HAP-1 (cell line): ENCODE data around the gene TIAM1.

Experiments used
- DNase-seq, 2 experiments: peaks; one replicate each; pipeline ENCODE4 v3.0.0-alpha.2; 2016 to 2020; ENCODE audit warnings: low spot score in 2 of 2
- H3K27me3 ChIP-seq: fragments of 250-450 bp; sonication (Bioruptor Pico); 2 replicates; pipeline ENCODE4 v1.5.1; 2020; ENCODE audit warnings: low read depth, mild to moderate bottlenecking, moderate library complexity
- H3K36me3 ChIP-seq: fragments of 250-450 bp; sonication (Bioruptor Pico); replicated peaks from 2 replicates; pipeline ENCODE4 v1.5.1; 2020; ENCODE audit warnings: mild to moderate bottlenecking
- H3K4me1 ChIP-seq: fragments of 250-450 bp; sonication (Bioruptor Pico); 2 replicates; pipeline ENCODE4 v1.5.1; 2020; ENCODE audit warnings: mild to moderate bottlenecking
- H3K4me3 ChIP-seq: fragments of 250-450 bp; sonication (Bioruptor Pico); 2 replicates; pipeline ENCODE4 v1.5.1; 2020; ENCODE audit warnings: mild to moderate bottlenecking, moderate library complexity
- H3K9me3 ChIP-seq: fragments of 250-450 bp; sonication (Bioruptor Pico); 2 replicates; pipeline ENCODE4 v1.5.1; 2020; ENCODE audit warnings: mild to moderate bottlenecking, moderate library complexity
- in situ Hi-C: fragments of 300-500 bp; cut with MboI; formaldehyde crosslinking; loops from 3 replicates; pipeline ENCODE4 v1.14.3; 2020; ENCODE audit warnings: low sequenced_read_pairs, inconsistent platforms, mixed read lengths

Gene TIAM1

GRCh38 chr21:31257265-31257664 is 86.8 kb downstream of the TIAM1 start:
- no peak overlapping the region for H3K4me3 ChIP-seq
- H3K4me1 ChIP-seq: no peaks in the 10 kb centered on the region
- no peaks in the 10 kb centered on the region for H3K27me3 ChIP-seq
- no peaks in the 10 kb centered on the region; the same call in 1 of the 2 replicates for H3K9me3 ChIP-seq
- no peaks in the 10 kb centered on the region for H3K36me3 ChIP-seq
- no peak for DNase-seq
- in situ Hi-C loops: no loop called here

- H3K27me3 ChIP-seq: no peaks in the 10 kb centered on the region
- H3K9me3 ChIP-seq: no peaks in the 10 kb centered on the region; the same call in 1 of the 2 replicates
- no peaks in the 10 kb centered on the region for H3K36me3 ChIP-seq
- H3K4me1 ChIP-seq: no peaks in the 10 kb centered on the region
- no peak for DNase-seq
- H3K4me3 ChIP-seq: no peak overlapping the region
- in situ Hi-C loops: no loop called here
Measured at GRCh38 chr21:31255896-31256295, 88.2 kb downstream of the TIAM1 start.

GRCh38 chr21:31255036-31255435 is 89.0 kb downstream of the TIAM1 start:
- H3K27me3 ChIP-seq: no peaks in the 10 kb centered on the region
- no peak for DNase-seq
- H3K4me3 ChIP-seq: no peak overlapping the region
- H3K4me1 ChIP-seq: no peaks in the 10 kb centered on the region
- H3K9me3 ChIP-seq: no peaks in the 10 kb centered on the region; the same call in 1 of the 2 replicates
- in situ Hi-C loops: no loop called here
- H3K36me3 ChIP-seq: no peaks in the 10 kb centered on the region

GRCh38 chr21:31254131-31254530 is 89.9 kb downstream of the TIAM1 start:
- H3K36me3 ChIP-seq: no peaks in the 10 kb centered on the region
- in situ Hi-C loops: no loop called here

GRCh38 chr21:31253684-31254083 is 90.4 kb downstream of the TIAM1 start:
- no peak overlapping the region for H3K4me3 ChIP-seq
- DNase-seq: no peak
- no peaks in the 10 kb centered on the region for H3K36me3 ChIP-seq
- H3K9me3 ChIP-seq: no peaks in the 10 kb centered on the region; the same call in 1 of the 2 replicates
- H3K4me1 ChIP-seq: no peaks in the 10 kb centered on the region
- no peaks in the 10 kb centered on the region for H3K27me3 ChIP-seq
- in situ Hi-C loops: no loop called here

More at GRCh38 chr21:31254131-31254530, 89.9 kb downstream of the TIAM1 start:
- Histone ChIP-seq H3K4me3 (no peak overlapping the region), H3K4me1 (no peaks in the 10 kb centered on the region), H3K9me3 (no peaks in the 10 kb centered on the region; the same call in 1 of the 2 replicates), H3K27me3 (no peaks in the 10 kb centered on the region)
- no peak for DNase-seq

- Histone ChIP-seq H3K9me3 (no peaks in the 10 kb centered on the region; the same call in 1 of the 2 replicates), H3K4me3 (no peak overlapping the region), H3K36me3 (no peaks in the 10 kb centered on the region), H3K4me1 (no peaks in the 10 kb centered on the region), H3K27me3 (no peaks in the 10 kb centered on the region)
- no peak for DNase-seq
- in situ Hi-C loops: no loop called here
Measured at GRCh38 chr21:31252611-31253010, 91.5 kb downstream of the TIAM1 start.

- H3K9me3 ChIP-seq: no peaks in the 10 kb centered on the region; the same call in 1 of the 2 replicates
- in situ Hi-C loops: no loop called here
- no peaks in the 10 kb centered on the region for H3K4me1 ChIP-seq
- DNase-seq: no peak
- no peaks in the 10 kb centered on the region for H3K36me3 ChIP-seq
- H3K27me3 ChIP-seq: no peaks in the 10 kb centered on the region
- H3K4me3 ChIP-seq: no peak overlapping the region
Measured at GRCh38 chr21:31252091-31252490, 92.0 kb downstream of the TIAM1 start.

GRCh38 chr21:31251686-31252085 is 92.4 kb downstream of the TIAM1 start:
- H3K4me1 ChIP-seq: no peaks in the 10 kb centered on the region
- H3K4me3 ChIP-seq: no peak overlapping the region
- H3K9me3 ChIP-seq: no peaks in the 10 kb centered on the region; the same call in 1 of the 2 replicates
- no peaks in the 10 kb centered on the region for H3K36me3 ChIP-seq
- in situ Hi-C loops: no loop called here
- no peaks in the 10 kb centered on the region for H3K27me3 ChIP-seq
- DNase-seq: no peak

GRCh38 chr21:31248598-31248997 is 95.5 kb downstream of the TIAM1 start:
- no peak for DNase-seq
- H3K4me1 ChIP-seq: no peaks in the 10 kb centered on the region
- H3K9me3 ChIP-seq: no peaks in the 10 kb centered on the region
- H3K36me3 ChIP-seq: no peaks in the 10 kb centered on the region
- no peak overlapping the region for H3K4me3 ChIP-seq
- in situ Hi-C loops: no loop called here
- no peaks in the 10 kb centered on the region for H3K27me3 ChIP-seq

GRCh38 chr21:31243611-31244010 is 100.5 kb downstream of the TIAM1 start:
- H3K27me3 ChIP-seq: no peaks in the 10 kb centered on the region
- H3K4me3 ChIP-seq: no peak overlapping the region
- H3K36me3 ChIP-seq: no peaks in the 10 kb centered on the region
- no peaks in the 10 kb centered on the region for H3K4me1 ChIP-seq
- no peaks in the 10 kb centered on the region for H3K9me3 ChIP-seq
- DNase-seq: no peak
- in situ Hi-C loops: no loop called here

- H3K36me3 ChIP-seq: no peaks in the 10 kb centered on the region
- H3K27me3 ChIP-seq: no peaks in the 10 kb centered on the region
- in situ Hi-C loops: no loop called here
- no peaks in the 10 kb centered on the region for H3K4me1 ChIP-seq
- no peak overlapping the region for H3K4me3 ChIP-seq
- DNase-seq: no peak
- H3K9me3 ChIP-seq: no peaks in the 10 kb centered on the region
Measured at GRCh38 chr21:31236528-31236927, 107.5 kb downstream of the TIAM1 start.

- Histone ChIP-seq H3K4me3 (no peak overlapping the region), H3K4me1 (no peaks in the 10 kb centered on the region), H3K36me3 (no peaks in the 10 kb centered on the region), H3K27me3 (no peaks in the 10 kb centered on the region), H3K9me3 (no peaks in the 10 kb centered on the region)
- in situ Hi-C loops: no loop called here
- no peak for DNase-seq
Measured at GRCh38 chr21:31235671-31236450, 108.2 kb downstream of the TIAM1 start.

GRCh38 chr21:31234936-31235335 is 109.1 kb downstream of the TIAM1 start:
- in situ Hi-C loops: no loop called here
- DNase-seq: no peak
- H3K27me3 ChIP-seq: no peaks in the 10 kb centered on the region
- no peaks in the 10 kb centered on the region for H3K9me3 ChIP-seq
- H3K36me3 ChIP-seq: no peaks in the 10 kb centered on the region
- H3K4me3 ChIP-seq: no peak overlapping the region
- H3K4me1 ChIP-seq: no peaks in the 10 kb centered on the region

GRCh38 chr21:31233711-31234110 is 110.3 kb downstream of the TIAM1 start:
- Histone ChIP-seq H3K36me3 (no peaks in the 10 kb centered on the region), H3K4me1 (no peaks in the 10 kb centered on the region), H3K9me3 (no peaks in the 10 kb centered on the region), H3K4me3 (no peak overlapping the region), H3K27me3 (no peaks in the 10 kb centered on the region)
- in situ Hi-C loops: no loop called here
- no peak for DNase-seq
